Measurements from ENCODE around the gene WASF1.

DNA sequence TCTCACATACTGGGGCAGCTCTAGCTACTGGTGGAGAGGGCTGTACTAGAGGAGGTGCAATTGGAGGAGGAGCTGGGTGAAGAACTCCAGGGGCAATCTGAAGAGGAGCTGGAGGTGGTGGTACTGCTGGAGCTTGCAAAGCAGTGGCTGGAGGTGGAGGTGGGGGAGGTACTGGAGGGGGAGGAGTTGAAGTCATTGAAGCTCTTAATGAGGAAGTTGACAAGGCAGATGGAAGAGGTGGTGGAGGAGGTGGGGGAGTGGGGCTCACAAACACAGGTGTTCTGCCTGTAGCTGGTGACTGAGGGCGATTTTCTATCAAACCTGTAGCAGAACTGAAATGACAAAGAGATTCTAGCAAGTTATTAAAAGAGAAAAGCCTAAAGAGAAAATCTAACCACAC, 77.6 kb downstream of the WASF1 start:
- TF ChIP-seq, protein P1, sequence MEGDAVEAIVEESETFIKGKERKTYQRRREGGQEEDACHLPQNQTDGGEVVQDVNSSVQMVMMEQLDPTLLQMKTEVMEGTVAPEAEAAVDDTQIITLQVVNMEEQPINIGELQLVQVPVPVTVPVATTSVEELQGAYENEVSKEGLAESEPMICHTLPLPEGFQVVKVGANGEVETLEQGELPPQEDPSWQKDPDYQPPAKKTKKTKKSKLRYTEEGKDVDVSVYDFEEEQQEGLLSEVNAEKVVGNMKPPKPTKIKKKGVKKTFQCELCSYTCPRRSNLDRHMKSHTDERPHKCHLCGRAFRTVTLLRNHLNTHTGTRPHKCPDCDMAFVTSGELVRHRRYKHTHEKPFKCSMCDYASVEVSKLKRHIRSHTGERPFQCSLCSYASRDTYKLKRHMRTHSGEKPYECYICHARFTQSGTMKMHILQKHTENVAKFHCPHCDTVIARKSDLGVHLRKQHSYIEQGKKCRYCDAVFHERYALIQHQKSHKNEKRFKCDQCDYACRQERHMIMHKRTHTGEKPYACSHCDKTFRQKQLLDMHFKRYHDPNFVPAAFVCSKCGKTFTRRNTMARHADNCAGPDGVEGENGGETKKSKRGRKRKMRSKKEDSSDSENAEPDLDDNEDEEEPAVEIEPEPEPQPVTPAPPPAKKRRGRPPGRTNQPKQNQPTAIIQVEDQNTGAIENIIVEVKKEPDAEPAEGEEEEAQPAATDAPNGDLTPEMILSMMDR (conservative IDR thresholded peaks at IDR 0.05; ENCODE audit: low read depth in 2 of 2): no peak
- TF ChIP-seq POLR2AphosphoS5 (IDR thresholded peaks at IDR 0.05; ENCODE audit: low read depth) (no peak), ZNF462 (CRISPR knock-in tag; IDR thresholded peaks at IDR 0.05) (0 out of 2 replicates have a peak, but pooled peaks have one; percentile 8), EZH2 (IDR thresholded peaks at IDR 0.05; ENCODE audit: low read depth, unreplicated experiment) (no peak), CREB1 (CRISPR knock-in tag; IDR thresholded peaks at IDR 0.05; ENCODE audit: low read depth) (no peak), JUNB (IDR thresholded peaks at IDR 0.05; ENCODE audit: unreplicated experiment) (no peak), EZH2phosphoT487 (IDR thresholded peaks at IDR 0.05; ENCODE audit: unreplicated experiment) (no peak), ETS1 (IDR thresholded peaks at IDR 0.05) (no peak), ZNF331 (CRISPR knock-in tag; IDR thresholded peaks at IDR 0.05; ENCODE audit: low read depth) (no peak), REST (IDR thresholded peaks at IDR 0.05; ENCODE audit: unreplicated experiment) (no peak), ZNF114 (CRISPR knock-in tag; IDR thresholded peaks at IDR 0.05) (no peak), NANOG (IDR thresholded peaks at IDR 0.05; ENCODE audit: borderline replicate concordance) (no peak)

All from GM23338 (cell line).